NB4 (cell line): ENCODE results near the gene TAF1B.

Source experiments
- MYC ChIP-seq: IDR thresholded peaks from 2 replicates; pipeline ENCODE4 v1.6.1; 2011; ENCODE audit warnings: low read depth, low read length
- POLR2A ChIP-seq: IDR thresholded peaks from 2 replicates; pipeline ENCODE4 v1.6.1; 2011; ENCODE audit warnings: mild to moderate bottlenecking; ENCODE audit not compliant: insufficient read length; ENCODE audit errors: extremely low read depth
- TF ChIP-seq, protein P1 (sequence below): IDR thresholded peaks from one replicate; pipeline ENCODE4 v1.5.1; 2012; ENCODE audit warnings: low read depth, low read length
- TF ChIP-seq, protein P2 (sequence below): IDR thresholded peaks from 2 replicates; pipeline ENCODE4 v1.6.1; 2011; ENCODE audit warnings: low read depth, low read length

DNA sequence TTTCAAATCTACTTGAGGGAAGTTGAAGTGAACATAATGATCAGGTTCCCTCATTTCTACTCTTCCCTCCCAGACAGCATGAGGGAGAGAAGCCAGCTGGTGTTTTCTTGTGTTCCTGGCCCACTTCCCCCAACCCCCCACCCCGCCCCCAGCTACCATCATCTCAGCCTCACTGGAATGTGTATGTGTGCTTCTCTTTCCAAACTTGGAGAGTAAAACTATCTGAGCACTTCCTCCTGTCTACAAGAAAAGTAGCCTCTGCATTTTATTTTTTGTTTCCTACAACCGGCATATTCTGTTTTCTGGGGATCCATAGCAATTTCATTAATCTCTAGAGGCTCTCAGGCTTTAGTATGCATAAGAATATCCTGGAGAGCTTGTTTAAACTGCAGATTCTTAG is 54.6 kb downstream of the TAF1B start:
- TF ChIP-seq, protein P1, sequence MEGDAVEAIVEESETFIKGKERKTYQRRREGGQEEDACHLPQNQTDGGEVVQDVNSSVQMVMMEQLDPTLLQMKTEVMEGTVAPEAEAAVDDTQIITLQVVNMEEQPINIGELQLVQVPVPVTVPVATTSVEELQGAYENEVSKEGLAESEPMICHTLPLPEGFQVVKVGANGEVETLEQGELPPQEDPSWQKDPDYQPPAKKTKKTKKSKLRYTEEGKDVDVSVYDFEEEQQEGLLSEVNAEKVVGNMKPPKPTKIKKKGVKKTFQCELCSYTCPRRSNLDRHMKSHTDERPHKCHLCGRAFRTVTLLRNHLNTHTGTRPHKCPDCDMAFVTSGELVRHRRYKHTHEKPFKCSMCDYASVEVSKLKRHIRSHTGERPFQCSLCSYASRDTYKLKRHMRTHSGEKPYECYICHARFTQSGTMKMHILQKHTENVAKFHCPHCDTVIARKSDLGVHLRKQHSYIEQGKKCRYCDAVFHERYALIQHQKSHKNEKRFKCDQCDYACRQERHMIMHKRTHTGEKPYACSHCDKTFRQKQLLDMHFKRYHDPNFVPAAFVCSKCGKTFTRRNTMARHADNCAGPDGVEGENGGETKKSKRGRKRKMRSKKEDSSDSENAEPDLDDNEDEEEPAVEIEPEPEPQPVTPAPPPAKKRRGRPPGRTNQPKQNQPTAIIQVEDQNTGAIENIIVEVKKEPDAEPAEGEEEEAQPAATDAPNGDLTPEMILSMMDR, result no peak
- TF ChIP-seq MYC (no peak), POLR2A (no peak)
- TF ChIP-seq, protein P2, sequence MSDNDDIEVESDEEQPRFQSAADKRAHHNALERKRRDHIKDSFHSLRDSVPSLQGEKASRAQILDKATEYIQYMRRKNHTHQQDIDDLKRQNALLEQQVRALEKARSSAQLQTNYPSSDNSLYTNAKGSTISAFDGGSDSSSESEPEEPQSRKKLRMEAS, result no peak
